ENCODE results near the gene CLDN7. TPM values are rescaled to one million over a fixed set of nuclear protein-coding genes. Genes with fewer than 3 reads are reported as not detected.

Gene CLDN7
- total RNA-seq, 2 donors from 2014 or later = 2.3 TPM; not detected in 1

DNA sequence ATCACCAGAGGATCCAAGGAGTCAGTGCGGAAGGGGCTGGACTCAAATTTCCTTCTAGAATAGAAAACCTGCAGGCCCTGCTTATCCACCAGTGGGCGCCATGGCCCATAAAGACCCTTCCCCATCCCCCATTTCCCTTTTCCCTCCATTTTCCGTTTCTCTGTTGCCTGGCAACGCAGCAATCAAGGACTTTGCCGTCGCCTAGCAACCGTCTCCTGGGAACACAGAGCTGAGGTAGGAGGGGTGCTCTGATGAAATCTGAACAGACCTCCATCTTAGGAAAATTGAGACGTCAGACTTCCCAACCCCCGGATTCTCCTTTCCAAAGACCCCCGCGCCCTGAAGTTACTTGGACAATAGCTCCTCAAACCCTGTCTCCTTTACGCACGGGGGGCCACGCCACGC is 48.4 kb downstream of the CLDN7 start:
- Histone ChIP-seq H3K27me3 (no peaks in the 10 kb centered on the region), H3K4me1 (peaks cover 0 to 57% of the 10 kb centered on the region in 2 donors), H3K36me3 (no peaks in the 10 kb centered on the region), H3K9me3 (no peaks in the 10 kb centered on the region), H3K27ac (peak overlapping the region in 1 of 2 donors; percentile 78), H3K4me3 (peak overlapping the region; percentile 49 to 61)
- TF ChIP-seq, protein P1, sequence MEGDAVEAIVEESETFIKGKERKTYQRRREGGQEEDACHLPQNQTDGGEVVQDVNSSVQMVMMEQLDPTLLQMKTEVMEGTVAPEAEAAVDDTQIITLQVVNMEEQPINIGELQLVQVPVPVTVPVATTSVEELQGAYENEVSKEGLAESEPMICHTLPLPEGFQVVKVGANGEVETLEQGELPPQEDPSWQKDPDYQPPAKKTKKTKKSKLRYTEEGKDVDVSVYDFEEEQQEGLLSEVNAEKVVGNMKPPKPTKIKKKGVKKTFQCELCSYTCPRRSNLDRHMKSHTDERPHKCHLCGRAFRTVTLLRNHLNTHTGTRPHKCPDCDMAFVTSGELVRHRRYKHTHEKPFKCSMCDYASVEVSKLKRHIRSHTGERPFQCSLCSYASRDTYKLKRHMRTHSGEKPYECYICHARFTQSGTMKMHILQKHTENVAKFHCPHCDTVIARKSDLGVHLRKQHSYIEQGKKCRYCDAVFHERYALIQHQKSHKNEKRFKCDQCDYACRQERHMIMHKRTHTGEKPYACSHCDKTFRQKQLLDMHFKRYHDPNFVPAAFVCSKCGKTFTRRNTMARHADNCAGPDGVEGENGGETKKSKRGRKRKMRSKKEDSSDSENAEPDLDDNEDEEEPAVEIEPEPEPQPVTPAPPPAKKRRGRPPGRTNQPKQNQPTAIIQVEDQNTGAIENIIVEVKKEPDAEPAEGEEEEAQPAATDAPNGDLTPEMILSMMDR (IDR thresholded peaks at IDR 0.05) = peak in 1 of 2 donors; percentile 26
- peak; percentile 77 for DNase-seq (ENCODE audit: low spot score)

DNA sequence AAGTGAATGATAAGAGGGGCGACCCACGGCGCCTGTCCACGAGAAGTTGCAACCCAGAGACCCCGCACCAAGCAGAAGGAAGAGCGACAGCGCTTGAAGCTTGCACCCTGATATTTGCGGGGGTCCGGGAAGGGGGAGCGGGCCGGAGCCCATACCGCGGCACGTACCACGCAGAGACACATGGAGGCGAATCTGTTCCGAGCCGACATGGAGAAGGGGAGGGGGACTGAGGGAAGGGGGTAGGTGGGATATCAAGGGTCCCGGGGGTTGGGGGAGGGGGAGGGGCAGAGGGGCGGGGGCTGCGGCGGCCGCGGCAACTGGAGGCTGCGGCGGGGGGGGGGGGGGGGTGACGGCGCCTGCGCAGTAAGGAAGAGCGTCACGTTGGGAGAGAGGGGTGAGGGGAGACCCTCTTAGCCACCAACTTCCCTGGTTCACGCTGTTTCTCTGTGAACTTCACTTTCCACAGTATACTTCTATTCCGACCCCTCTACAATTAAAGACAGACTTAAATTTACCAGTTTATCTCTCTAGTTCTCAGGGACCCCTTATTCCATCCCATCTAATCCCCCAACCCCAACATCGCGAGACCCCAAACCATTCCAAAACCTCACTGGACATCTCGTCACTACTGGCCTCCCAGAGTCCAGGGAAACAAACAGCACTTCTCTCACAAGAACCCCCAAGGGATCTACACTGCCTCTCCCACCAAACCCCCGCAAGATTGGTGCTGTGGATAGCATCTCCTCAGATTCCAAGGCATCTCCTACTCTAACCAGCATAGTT is 50.6 kb downstream of the CLDN7 start:
- TF ChIP-seq, protein P1 (IDR thresholded peaks at IDR 0.05) = no peak
- no peaks in the 10 kb centered on the region for H3K27me3 ChIP-seq
- H3K4me1 ChIP-seq = peaks cover 0 to 43% of the 10 kb centered on the region in 2 donors
- H3K9me3 ChIP-seq = no peaks in the 10 kb centered on the region
- DNase-seq (ENCODE audit: low spot score) = no peak
- H3K27ac ChIP-seq = no peak overlapping the region
- H3K4me3 ChIP-seq = peak overlapping the region in 1 of 2 donors; percentile 26
- H3K36me3 ChIP-seq = no peaks in the 10 kb centered on the region

MicroRNA genes within 50 kb of the gene (microRNA counts, 767-probe panel; counts per million panel counts)
- microRNA hsa-miR-324-3p = 0 to 31.0 counts per million in 2 donors
- microRNA hsa-miR-324-5p = 2,511 to 5,314 counts per million in 2 donors

Small RNA genes within 50 kb of the gene (microRNA-seq; reads per million reads assigned to microRNA genes)
- gene MIR324 (ENCODE audit: borderline number of aligned reads in 2 of 2, borderline replicate concordance in 1 of 2) = 975 to 1,279 reads per million in 2 donors

Other genes with a start within 250 kb of the CLDN7 start
- gene RNASEK, start 249.9 kb downstream of the CLDN7 start, total RNA-seq = 100 to 1,000 TPM; 231 to 334 TPM
- gene BCL6B, start 239.4 kb downstream of the CLDN7 start, total RNA-seq = 1 to 10 TPM; 6.1 to 9.2 TPM
- gene SLC16A13, start 226.5 kb downstream of the CLDN7 start, total RNA-seq = under 1 TPM; 0.70 to 0.71 TPM
- 1 to 10 TPM; 1.9 to 3.4 TPM for gene SLC16A11, start 218.4 kb downstream of the CLDN7 start, total RNA-seq
- gene CLEC10A, start 182.2 kb downstream of the CLDN7 start, total RNA-seq = 1 to 10 TPM; 1.4 to 3.6 TPM
- gene ASGR2, start 147.7 kb downstream of the CLDN7 start, total RNA-seq = under 1 TPM in 1 of 2 donors, not detected in 1; 0.33 TPM
- 1 to 10 TPM in 1 of 2 donors, not detected in 1; 1.6 TPM for gene ASGR1, start 83.1 kb downstream of the CLDN7 start, total RNA-seq
- 10 to 100 TPM; 15.1 to 33.4 TPM for gene DLG4, start 42.6 kb downstream of the CLDN7 start, total RNA-seq
- gene ACADVL, start 42.5 kb downstream of the CLDN7 start, total RNA-seq = 100 to 1,000 TPM; 695 to 758 TPM
- 10 to 100 TPM; 18.1 to 19.9 TPM for gene DVL2, start 28.0 kb downstream of the CLDN7 start, total RNA-seq
- 10 to 100 TPM in 1 of 2 donors, 1 to 10 TPM in 1; 10.0 to 22.4 TPM for gene PHF23, start 23.0 kb downstream of the CLDN7 start, total RNA-seq
- gene GABARAP, start 20.0 kb downstream of the CLDN7 start, total RNA-seq = 100 to 1,000 TPM; 226 to 469 TPM
- 10 to 100 TPM; 55.0 to 77.2 TPM for gene CTDNEP1, start 10.7 kb downstream of the CLDN7 start, total RNA-seq
- gene ELP5, start 10.3 kb downstream of the CLDN7 start, total RNA-seq = 10 to 100 TPM; 28.1 to 70.7 TPM
- gene SLC2A4, start 19.2 kb upstream of the CLDN7 start, total RNA-seq = 100 to 1,000 TPM in 1 of 2 donors, 10 to 100 TPM in 1; 70.3 to 151 TPM
- 1 to 10 TPM; 2.9 to 3.0 TPM for gene YBX2, start 32.2 kb upstream of the CLDN7 start, total RNA-seq
- 100 to 1,000 TPM; 131 to 164 TPM for gene EIF5A, start 45.1 kb upstream of the CLDN7 start, total RNA-seq
- 10 to 100 TPM; 80.4 to 97.0 TPM for gene GPS2, start 52.9 kb upstream of the CLDN7 start, total RNA-seq
- gene NEURL4, start 66.9 kb upstream of the CLDN7 start, total RNA-seq = 10 to 100 TPM in 1 of 2 donors, 1 to 10 TPM in 1; 9.5 to 12.8 TPM
- gene ACAP1, start 74.1 kb upstream of the CLDN7 start, total RNA-seq = 1 to 10 TPM; 5.1 to 6.7 TPM
- gene KCTD11, start 89.7 kb upstream of the CLDN7 start, total RNA-seq = 1 to 10 TPM; 4.2 to 6.9 TPM
- gene TMEM95, start 92.7 kb upstream of the CLDN7 start, total RNA-seq = not detected
- 1 to 10 TPM; 4.1 to 4.8 TPM for gene TNK1, start 118.6 kb upstream of the CLDN7 start, total RNA-seq
- gene PLSCR3, start 132.0 kb upstream of the CLDN7 start, total RNA-seq = 10 to 100 TPM; 17.2 to 21.6 TPM
- 10 to 100 TPM; 43.4 to 64.8 TPM for gene TMEM256, start 141.6 kb upstream of the CLDN7 start, total RNA-seq
- 10 to 100 TPM in 1 of 2 donors, 1 to 10 TPM in 1; 6.3 to 12.2 TPM for gene NLGN2, start 145.4 kb upstream of the CLDN7 start, total RNA-seq
- not detected for gene SPEM1, start 157.8 kb upstream of the CLDN7 start, total RNA-seq
- gene SPEM2, start 163.1 kb upstream of the CLDN7 start, total RNA-seq = not detected
- not detected for gene SPEM3, start 166.4 kb upstream of the CLDN7 start, total RNA-seq
- gene TMEM102, start 173.0 kb upstream of the CLDN7 start, total RNA-seq = 1 to 10 TPM; 3.7 to 5.6 TPM
- 10 to 100 TPM; 18.6 to 20.9 TPM for gene FGF11, start 177.0 kb upstream of the CLDN7 start, total RNA-seq
- 10 to 100 TPM; 15.8 to 19.0 TPM for gene CHRNB1, start 182.6 kb upstream of the CLDN7 start, total RNA-seq
- gene ZBTB4, start 217.2 kb upstream of the CLDN7 start, total RNA-seq = 10 to 100 TPM; 50.5 to 67.3 TPM
- not detected for gene SLC35G6, start 219.0 kb upstream of the CLDN7 start, total RNA-seq
- 10 to 100 TPM; 28.4 to 41.2 TPM for gene POLR2A, start 221.9 kb upstream of the CLDN7 start, total RNA-seq

Measured in right atrium auricular region (tissue), 2 donors.